ENCODE measurements around the gene SERTM1.

SERTM1 gene

DNA sequence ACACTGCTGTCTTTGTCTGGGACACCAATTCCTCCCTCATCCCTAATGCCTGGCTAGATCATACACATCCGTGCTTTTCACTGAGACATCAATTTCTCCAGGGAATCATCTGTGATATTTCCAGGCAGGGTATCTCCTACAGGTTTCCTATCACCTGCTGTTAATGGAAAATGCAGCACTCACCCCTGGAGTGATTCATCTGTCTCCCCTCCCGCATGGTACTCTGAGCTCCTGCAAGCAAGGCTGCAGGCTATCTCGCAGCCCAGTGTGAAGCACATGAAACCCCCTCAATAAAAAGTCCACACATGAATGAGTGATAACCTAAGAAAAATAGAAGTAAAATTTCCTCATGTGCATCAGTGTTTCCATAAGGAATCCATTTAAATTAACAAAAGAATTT lies 38.5 kb downstream of the SERTM1 start:
- no peak for DNase-seq

DNA sequence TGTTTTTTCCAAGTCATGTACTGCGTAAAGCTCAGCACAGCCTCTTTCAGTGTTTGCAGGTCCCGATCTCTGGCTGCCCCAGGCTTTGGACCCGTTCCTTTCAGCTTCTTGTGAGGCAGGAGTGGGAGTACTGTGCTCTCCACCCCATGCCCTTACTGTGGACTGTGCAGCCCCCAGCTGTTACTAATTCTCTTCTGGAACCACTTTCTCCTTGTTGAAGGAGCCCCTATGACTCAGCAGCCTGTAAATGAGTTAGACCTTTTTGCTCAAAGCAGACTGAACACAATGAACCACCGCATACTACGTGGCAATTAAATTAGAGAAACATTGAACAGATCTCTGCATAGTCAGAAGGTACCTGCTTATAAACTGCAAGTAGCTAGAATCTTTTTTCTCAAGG lies 39.0 kb downstream of the SERTM1 start:
- no peak for DNase-seq

DNA sequence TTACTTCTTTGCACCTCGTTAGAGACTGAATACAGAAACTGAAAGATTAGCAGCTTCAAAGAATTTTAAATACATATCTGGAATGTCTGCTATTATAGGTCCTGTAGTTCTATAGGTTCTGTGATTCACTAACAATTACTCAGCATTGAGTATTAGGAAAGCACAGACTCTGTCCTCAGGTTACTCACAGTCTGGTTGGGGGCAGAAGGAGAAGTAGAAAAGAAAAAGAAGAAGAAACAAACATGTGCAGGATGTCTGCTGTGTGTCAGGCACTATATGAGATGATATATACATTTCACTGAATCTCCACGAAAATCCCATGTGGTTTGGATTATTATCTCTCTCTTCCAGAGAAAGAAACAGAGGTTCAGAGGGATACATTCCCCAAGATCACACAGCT lies 40.1 kb downstream of the SERTM1 start:
- no peak for DNase-seq

DNA sequence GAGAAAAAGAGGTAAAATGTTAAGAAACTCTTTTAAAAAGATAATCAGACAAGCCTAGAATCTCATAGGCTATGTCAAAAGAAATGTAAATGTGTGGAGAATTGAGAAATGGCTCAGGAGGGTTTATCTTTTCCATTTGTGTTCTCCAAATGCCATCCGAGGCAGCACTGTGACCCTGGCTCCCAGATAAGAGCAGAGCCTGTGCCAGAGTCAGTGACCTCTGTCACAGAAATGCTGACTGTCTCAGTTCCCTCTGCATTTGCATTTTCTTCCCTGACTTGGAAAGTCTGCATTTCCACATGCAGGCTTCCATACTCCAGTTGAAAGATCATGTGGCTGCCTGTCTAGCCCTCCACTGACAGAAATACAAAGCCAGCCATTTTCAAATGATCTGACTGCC lies 42.0 kb downstream of the SERTM1 start:
- DNase-seq: no peak

DNA sequence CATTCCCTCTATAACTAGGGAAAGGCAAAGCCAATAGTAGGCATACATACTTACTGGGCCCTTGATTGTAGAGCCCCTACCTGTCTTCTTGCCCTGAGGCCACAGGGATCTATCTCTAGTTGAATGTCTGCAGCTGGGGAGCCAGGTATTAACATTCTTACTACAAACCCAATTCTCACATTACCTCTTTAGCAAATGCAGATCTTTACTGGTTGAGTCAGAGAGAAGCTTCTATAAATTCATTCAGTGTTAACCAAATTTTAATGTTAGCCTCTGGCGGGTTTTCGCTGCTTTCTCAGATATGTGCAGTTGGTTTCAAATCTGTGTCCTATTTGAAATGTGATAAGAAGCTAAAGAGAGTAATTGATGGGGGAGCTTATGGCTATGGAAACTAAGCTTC lies 43.2 kb downstream of the SERTM1 start:
- no peak for DNase-seq

DNA sequence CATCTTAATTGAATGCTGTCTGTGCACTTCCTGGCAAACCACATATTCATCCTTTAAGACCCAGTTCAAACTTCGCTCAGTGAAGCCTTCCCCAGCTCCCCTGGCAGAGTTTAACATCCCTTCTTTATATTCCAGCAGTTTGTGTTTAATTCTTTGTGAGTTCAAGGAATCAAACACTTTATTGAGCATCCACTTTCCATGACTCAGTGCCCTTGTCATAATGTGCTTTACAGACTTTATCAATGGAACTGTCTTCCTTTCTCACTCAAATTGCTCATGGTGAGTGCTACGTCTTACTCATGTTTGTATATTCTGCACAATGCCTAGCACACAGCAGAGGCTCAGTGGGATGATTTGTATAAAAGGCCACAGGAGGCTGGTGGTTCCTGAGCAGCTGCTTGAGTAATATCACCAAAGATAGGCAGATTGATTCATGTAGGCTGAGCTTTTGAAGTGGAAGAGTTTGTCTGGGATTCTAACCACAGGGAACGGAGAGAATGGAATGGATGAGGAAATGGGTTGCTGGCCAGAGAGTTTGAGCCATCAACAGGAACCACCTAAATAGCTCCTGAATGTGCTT lies 44.2 kb downstream of the SERTM1 start:
- DNase-seq: no peak

DNA sequence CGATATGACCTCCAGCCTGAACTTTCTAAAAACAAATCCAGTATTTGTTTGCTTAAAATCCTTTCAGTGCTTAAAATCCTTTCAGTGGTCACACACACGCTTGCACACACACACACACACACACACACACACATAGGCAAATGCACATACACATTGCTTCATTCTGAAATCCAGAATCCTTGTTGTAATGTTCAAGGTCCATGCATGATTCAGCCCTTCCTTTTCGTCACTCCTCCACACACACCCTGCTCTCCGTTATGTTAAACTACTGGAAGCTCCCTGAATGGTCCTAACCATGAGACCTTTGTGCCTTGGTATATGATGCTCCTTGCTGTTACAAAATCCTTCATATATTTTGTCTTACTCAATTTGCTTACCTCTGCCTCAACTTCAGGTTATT lies 44.9 kb downstream of the SERTM1 start:
- no peak for DNase-seq

DNA sequence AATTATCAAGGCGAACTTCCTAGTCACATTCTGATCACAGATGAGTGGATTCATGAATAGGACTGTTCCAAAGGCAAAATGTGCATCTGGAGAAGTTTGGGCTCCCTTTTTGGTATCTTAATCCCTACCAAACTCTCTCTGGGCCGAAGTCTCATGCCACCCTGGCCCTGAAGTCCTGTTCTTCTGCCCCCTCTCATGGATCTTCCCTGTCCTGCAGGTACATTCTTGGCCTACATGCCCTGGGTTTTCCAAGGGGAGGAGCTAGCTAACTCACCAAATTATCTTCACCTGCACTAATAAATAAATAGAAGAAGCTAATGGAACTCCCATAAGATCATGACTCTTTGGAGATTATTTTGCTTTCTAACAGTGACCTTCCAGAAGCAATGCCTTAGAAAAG lies 50.3 kb downstream of the SERTM1 start:
- DNase-seq: no peak

DNA sequence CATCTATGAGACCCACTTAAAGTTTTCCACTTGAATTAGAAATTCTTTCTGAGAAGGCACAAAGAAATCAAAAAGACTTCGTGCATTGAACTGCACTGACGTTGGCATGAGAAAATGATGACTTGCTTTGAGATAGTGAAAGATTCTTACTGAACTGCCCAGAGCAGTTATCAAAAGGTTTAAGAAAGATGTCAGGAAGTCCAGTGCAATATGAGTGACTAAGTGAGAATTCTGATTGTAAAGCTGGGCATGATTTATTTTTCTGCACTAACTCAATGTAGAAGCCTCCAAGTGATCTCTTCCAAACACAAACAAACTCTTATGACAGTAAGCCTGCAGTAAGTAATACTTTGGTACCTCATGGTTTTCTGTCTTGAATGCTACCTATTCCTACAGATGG lies 52.1 kb downstream of the SERTM1 start:
- no peak for DNase-seq

DNA sequence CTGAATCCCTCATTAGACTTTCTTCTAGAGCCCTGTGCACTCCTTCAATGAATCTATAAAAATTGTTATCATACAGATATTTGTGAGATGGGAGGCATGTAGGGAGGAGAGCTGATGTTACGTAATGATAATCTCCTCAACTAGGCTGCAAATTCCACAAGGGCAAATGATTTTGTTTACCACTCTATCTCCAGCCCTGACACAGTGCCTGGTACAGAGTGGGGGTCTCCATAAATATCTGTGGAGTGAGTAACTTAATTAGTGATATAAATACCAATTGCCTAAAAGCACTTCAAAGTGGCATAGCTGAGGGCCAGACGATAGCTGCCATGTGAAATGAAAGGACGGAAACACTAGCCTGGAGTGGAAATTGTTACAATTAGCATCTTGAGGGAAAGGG lies 54.2 kb downstream of the SERTM1 start:
- DNase-seq: no peak

DNA sequence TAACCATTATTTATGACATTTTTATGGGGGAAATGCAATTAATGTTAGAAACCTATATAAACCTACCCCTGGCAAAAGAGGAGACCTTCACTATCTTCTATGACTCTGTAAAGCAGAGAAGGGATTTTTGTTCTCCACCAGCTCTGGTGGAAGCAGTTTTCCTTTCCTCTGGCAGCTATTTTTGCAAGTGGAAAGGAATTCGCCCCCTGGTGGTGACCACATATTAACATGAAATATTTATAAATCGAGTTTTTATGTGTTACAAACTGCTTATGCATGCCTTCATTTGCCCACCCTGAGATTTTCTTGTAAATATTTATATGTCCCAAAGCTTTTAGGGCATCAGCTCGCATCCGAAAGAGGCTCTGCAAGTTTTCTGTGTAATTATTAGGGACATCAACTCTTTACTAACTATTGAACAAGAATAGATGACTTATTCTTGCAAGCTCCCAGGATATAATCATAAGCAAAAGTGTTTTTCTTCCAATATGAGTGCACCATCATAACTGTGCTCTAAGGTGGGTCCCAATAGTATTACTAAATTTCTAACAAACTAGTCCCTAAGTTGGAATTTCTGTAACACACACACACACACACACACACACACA lies 62.4 kb downstream of the SERTM1 start:
- DNase-seq: no peak

DNA sequence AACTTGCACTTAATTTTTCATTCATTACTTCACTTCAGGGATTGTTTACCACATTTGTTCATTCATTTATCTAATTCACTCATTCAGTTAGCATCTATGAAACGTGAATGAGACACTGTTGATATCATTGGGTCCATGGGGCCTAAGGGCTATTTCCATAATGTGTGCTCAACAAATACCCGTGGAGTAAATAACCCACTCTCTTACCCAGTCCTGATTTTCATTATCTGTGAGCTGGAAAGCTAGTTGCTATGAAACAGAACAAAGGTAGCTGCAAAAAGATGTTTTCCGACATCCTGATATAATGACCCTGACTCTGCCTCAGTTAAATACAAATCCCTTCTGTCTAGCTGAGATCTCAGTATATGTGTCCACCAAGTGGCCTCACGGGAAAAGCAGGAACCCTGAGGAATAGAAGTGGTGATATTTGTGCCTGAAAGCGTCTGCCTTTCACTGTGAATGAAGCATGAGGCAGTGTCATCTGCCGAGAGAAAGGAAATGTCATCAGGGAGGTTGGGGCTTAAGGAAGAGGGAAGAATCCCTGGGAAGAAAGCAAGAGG lies 63.8 kb downstream of the SERTM1 start:
- DNase-seq: no peak

DNA sequence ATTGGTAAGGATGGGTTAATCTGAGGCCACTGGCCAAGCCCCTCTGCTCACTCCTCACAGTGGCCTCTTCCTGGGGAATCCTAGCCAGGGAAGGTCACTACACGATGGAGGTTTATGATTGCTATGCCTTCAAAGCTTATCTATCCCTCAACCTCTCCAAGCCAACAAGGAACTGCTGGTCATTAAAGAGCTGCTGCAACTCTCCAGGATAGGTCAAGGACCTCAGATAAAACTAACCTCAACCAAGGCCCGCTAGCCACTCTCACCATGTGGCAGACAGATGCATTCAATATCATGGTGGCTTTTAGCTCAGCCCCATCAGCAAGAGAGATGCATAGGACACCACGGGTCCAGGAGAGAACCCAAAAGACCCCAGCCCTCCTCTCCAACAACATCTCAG lies 71.6 kb downstream of the SERTM1 start:
- no peak for DNase-seq

DNA sequence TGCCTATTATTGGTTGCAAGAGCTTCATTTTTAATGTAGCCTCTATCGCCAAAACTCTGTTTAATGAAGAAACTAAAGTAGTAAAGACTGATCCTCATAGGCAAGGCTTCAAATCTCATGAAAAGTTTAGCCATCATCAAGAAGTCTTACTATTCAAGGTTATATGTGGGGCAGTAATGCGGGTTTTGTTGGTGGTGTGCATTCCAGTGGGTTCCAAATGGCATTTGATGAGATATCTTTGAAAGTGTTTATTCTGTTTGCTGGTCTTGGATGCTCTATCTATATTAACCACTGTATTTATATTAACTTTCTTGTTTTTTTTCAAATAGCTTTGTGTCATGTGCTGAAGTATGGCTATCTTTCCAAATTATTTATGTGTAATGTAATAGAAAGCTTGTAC lies 72.2 kb downstream of the SERTM1 start:
- DNase-seq: no peak
